Endothelial cell of umbilical vein (primary cell): ENCODE results near the gene HDAC4. TPM values are rescaled to one million over a fixed set of nuclear protein-coding genes. Genes with fewer than 3 reads are reported as not detected.

Experiments
- BruUV-seq: library from RNA; stranded (reverse); fragments of 400-500 nt; replicated peaks from 2 replicates; lab custom pipeline; 2021; lab: Mats Ljungman, UMichigan
- CTCF ChIA-PET: fragments of 300-600, 350-600 bp; sonication (Branson Sonifier 250); formaldehyde crosslinking; loops from one replicate; lab custom pipeline; 2021; ENCODE audit warnings: antibody characterized with exemption, inconsistent platforms; lab: Charles Lee
- POLR2A ChIA-PET: fragments of 300-600, 350-600 bp; sonication (Branson Sonifier 250); formaldehyde crosslinking; loops from one replicate; lab custom pipeline; 2021; ENCODE audit warnings: antibody characterized with exemption, inconsistent platforms; lab: Charles Lee
- DNase-seq: peaks from one replicate; pipeline ENCODE4 v3.0.0-alpha.2; 2011; ENCODE audit warnings: low read depth, low spot score
- FAIRE-seq: peaks from 2 replicates; lab custom pipeline; 2011; peaks lifted over from hg19 to GRCh38; lab: Jason Lieb, UNC
- H2AFZ ChIP-seq: 2 replicates; pipeline ENCODE4 v1.6.0; 2012; ENCODE audit warnings: low read depth, low read length, control low read depth, inconsistent platforms
- H3K27ac ChIP-seq: 2 replicates; pipeline ENCODE4 v1.5.1; 2011; ENCODE audit warnings: low read depth, mild to moderate bottlenecking, control low read depth, low read length, moderate library complexity; ENCODE audit not compliant: insufficient read depth
- H3K27me3 ChIP-seq, 2 experiments: 2 replicates each; pipeline versions ENCODE4 v1.6.0 to v1.6.1; 2011; ENCODE audit warnings: low read length in 2 of 2, mixed read lengths in 1 of 2; ENCODE audit not compliant: control insufficient read depth in 2 of 2, insufficient read depth in 2 of 2
- H3K36me3 ChIP-seq, 2 experiments: 2 replicates in 1 of 2; 3 replicates in 1 of 2; pipeline ENCODE4 v1.5.1; 2011; ENCODE audit warnings: low read length in 2 of 2, mild to moderate bottlenecking in 1 of 2, moderate library complexity in 1 of 2; ENCODE audit not compliant: control insufficient read depth in 2 of 2, insufficient read depth in 2 of 2; ENCODE audit errors: extremely low read depth in 1 of 2
- H3K4me1 ChIP-seq: 3 replicates; pipeline ENCODE4 v1.5.1; 2011; ENCODE audit warnings: mild to moderate bottlenecking, low read length; ENCODE audit not compliant: control insufficient read depth, insufficient read depth; ENCODE audit errors: extremely low read depth
- H3K4me2 ChIP-seq: 2 replicates; pipeline ENCODE4 v1.6.1; 2011; ENCODE audit warnings: low read length, control low read depth, mixed read lengths; ENCODE audit not compliant: insufficient read depth
- H3K4me3 ChIP-seq, 3 experiments: fragments of 200-600 bp in 1 of 3; sonication (generic), shearing (Covaris generic) in 1 of 3; replicated peaks in 1 of 3; 2 replicates each; pipeline ENCODE4 v1.5.1; 2011 to 2016; ENCODE audit warnings: control low read depth in 3 of 3, low read length in 3 of 3, mild to moderate bottlenecking in 2 of 3, inconsistent platforms in 1 of 3, low read depth in 1 of 3, moderate library complexity in 1 of 3; ENCODE audit not compliant: insufficient read depth in 1 of 3
- H3K79me2 ChIP-seq: 2 replicates; pipeline ENCODE4 v1.6.0; 2012; ENCODE audit warnings: low read length, inconsistent platforms; ENCODE audit not compliant: control insufficient read depth, insufficient read depth
- H3K9ac ChIP-seq: replicated peaks from 2 replicates; pipeline ENCODE3; 2011; ENCODE audit warnings: low read length, control low read depth; ENCODE audit not compliant: insufficient read depth; ENCODE audit errors: extremely low read depth
- H3K9me1 ChIP-seq: replicated peaks from 3 replicates; pipeline ENCODE4 v1.6.0; 2011; ENCODE audit warnings: mild to moderate bottlenecking, low read length; ENCODE audit not compliant: control insufficient read depth, insufficient read depth; ENCODE audit errors: extremely low read depth
- H3K9me3 ChIP-seq: replicated peaks from 2 replicates; pipeline ENCODE4 v1.5.1; 2012; ENCODE audit warnings: low read length, inconsistent platforms; ENCODE audit not compliant: control insufficient read depth, insufficient read depth
- H4K20me1 ChIP-seq: replicated peaks from 2 replicates; pipeline ENCODE3; 2011; ENCODE audit warnings: mild to moderate bottlenecking, low read length; ENCODE audit not compliant: control insufficient read depth, insufficient read depth; ENCODE audit errors: extremely low read depth
- EZH2 ChIP-seq: IDR thresholded peaks from 2 replicates; pipeline ENCODE4 v1.6.1; 2012; ENCODE audit warnings: borderline replicate concordance, low read depth, mild to moderate bottlenecking, moderate library complexity, low read length, inconsistent platforms; ENCODE audit not compliant: severe bottlenecking
- FOS ChIP-seq: IDR thresholded peaks from 2 replicates; pipeline ENCODE4 v1.6.1; 2011; ENCODE audit warnings: mild to moderate bottlenecking, low read length, moderate library complexity, borderline replicate concordance; ENCODE audit not compliant: insufficient read depth
- GATA2 ChIP-seq: IDR thresholded peaks from 2 replicates; pipeline ENCODE4 v1.7.0; 2011; ENCODE audit warnings: low read depth, mild to moderate bottlenecking, moderate library complexity, mixed read lengths, low read length; ENCODE audit not compliant: insufficient read length, insufficient read depth
- MYC ChIP-seq: IDR thresholded peaks from one replicate; pipeline ENCODE4 v1.6.1; 2011; ENCODE audit warnings: mild to moderate bottlenecking, low read depth, low read length
- dilution Hi-C: fragments of 300-500 bp; cut with MboI; formaldehyde crosslinking; loops from one replicate; pipeline ENCODE4 v1.15.0; 2019; ENCODE audit warnings: low sequenced_read_pairs; ENCODE audit not compliant: extremely low pct_ligation_motif_present
- intact Hi-C: fragments of 100-400 bp; cut with micrococcal nuclease; formaldehyde crosslinking; loops from one replicate; pipeline ENCODE4 v1.10.0; 2022
- polyA plus RNA-seq, 4 experiments: library from polyadenylated mRNA; depleted of rRNA in 3 of 4; stranded (reverse) in 3 of 4; unstranded in 1 of 4; fragments of >200 nt; gene quantifications; 2 replicates each; pipeline versions ENCODE4 v1.2.1 to v1.2.3, GENCODE V29; 2011 to 2012; ENCODE audit warnings: missing spikeins in 1 of 4
- total RNA-seq: library from RNA; stranded (reverse); gene quantifications from 2 replicates; pipeline ENCODE4 v1.2.3, GENCODE V29; 2021
- TF ChIP-seq, protein P1 (sequence below), 2 donors: IDR thresholded peaks; 1 replicate in 1 of 2; 2 replicates in 1 of 2; pipeline ENCODE4 v1.5.1; 2011; ENCODE audit warnings: low read length in 2 of 2, mild to moderate bottlenecking in 2 of 2, moderate library complexity in 2 of 2, control low read depth in 1 of 2, inconsistent platforms in 1 of 2, low read depth in 1 of 2; ENCODE audit not compliant: insufficient read depth in 1 of 2; ENCODE audit errors: extremely low read depth in 1 of 2

The HDAC4 gene
- total and polyA plus RNA-seq, 2 donors (not counting 3 experiments of a cell fraction or from before 2014, with no cell fraction given): 13.4 to 33.0 TPM

DNA sequence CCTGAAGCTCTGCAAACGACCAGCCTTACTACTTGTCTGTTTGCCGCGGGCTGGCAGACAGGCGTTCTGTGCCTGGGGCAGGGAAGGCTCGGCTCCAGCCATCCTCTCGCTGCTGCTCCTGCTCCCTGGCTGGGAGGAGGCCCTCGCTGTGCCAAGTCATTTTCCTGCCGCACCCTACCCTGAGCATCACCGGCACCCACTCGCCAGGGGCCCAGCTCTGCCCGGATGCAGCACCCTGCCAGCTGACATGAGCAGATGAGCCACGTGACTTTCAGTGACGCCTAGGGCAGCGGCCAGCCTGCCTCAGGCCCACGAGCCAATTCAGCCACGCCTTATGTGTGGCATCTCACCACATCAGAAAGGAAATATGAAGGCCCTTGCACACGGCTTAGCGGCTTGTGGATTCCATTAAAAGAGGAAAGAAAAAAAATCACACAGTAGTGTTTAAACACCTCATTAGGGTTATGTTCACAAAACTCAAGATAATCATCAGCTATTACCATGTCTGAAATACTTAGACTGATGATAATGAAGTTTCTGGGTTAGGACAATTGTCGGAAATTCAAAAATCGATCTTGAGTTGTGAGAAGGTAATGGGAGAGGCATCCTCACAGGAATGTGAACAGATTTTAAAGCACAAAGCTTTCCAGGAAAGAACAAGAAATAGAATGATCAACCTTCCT, 302.4 kb downstream of the HDAC4 start:
- Histone ChIP-seq H3K9ac (no peak overlapping the region), H3K9me3 (no peaks in the 10 kb centered on the region), H3K9me1 (no peaks in the 10 kb centered on the region), H3K4me1 (no peaks in the 10 kb centered on the region), H3K4me2 (no peak overlapping the region), H4K20me1 (no peaks in the 10 kb centered on the region), H3K27ac (no peak overlapping the region), H3K36me3 (peaks cover 0 to 3% of the 10 kb centered on the region in 2 experiments), H2AFZ (no peak overlapping the region), H3K27me3 (no peaks in the 10 kb centered on the region), H3K4me3 (no peak overlapping the region), H3K79me2 (no peaks in the 10 kb centered on the region)
- no TSS peak for BruUV-seq
- intact Hi-C loops: no loop called here
- FAIRE-seq (no peak), DNase-seq (no peak)
- ChIA-PET POLR2A (no interaction called here), CTCF (interaction anchor here (1.2 kb wide), 1 partner anchor 9 kb away, joined by 3 read pairs; no protein-coding TSS in a partner anchor)
- no peak for TF ChIP-seq GATA2
- no peak for TF ChIP-seq EZH2
- TF ChIP-seq, protein P1, sequence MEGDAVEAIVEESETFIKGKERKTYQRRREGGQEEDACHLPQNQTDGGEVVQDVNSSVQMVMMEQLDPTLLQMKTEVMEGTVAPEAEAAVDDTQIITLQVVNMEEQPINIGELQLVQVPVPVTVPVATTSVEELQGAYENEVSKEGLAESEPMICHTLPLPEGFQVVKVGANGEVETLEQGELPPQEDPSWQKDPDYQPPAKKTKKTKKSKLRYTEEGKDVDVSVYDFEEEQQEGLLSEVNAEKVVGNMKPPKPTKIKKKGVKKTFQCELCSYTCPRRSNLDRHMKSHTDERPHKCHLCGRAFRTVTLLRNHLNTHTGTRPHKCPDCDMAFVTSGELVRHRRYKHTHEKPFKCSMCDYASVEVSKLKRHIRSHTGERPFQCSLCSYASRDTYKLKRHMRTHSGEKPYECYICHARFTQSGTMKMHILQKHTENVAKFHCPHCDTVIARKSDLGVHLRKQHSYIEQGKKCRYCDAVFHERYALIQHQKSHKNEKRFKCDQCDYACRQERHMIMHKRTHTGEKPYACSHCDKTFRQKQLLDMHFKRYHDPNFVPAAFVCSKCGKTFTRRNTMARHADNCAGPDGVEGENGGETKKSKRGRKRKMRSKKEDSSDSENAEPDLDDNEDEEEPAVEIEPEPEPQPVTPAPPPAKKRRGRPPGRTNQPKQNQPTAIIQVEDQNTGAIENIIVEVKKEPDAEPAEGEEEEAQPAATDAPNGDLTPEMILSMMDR (IDR thresholded peaks at IDR 0.05; ENCODE audit: extremely low read depth in 1 of 2, insufficient read depth in 1 of 2, low read depth in 1 of 2, low read length in 2 of 2): no peak
- TF ChIP-seq MYC: no peak
- no peak for TF ChIP-seq FOS
- dilution Hi-C loops: no loop called here
